ENCODE results near the gene AK5.
A peak's percentile ranks its signal among the peaks of the same experiment; 100 is the strongest.

Gene AK5

DNA sequence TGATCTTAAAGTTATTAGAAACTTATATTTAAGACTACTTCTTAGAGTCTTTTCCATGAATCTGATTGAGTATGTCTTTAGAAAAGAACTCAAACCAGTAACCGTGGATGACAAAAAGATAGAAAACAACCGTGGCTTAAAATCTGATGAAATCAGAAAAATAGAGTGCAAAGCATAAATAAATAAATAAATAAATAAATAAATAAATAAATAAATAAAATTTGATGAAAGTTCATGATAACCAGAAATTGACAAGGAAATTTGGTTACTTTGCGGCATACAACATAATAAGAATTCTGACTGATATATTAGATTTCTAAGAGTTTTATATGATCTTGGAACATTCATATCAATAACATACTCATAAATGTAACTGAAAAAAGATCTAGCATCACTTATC, 152.1 kb downstream of the AK5 start:
- TF ChIP-seq, protein P1, sequence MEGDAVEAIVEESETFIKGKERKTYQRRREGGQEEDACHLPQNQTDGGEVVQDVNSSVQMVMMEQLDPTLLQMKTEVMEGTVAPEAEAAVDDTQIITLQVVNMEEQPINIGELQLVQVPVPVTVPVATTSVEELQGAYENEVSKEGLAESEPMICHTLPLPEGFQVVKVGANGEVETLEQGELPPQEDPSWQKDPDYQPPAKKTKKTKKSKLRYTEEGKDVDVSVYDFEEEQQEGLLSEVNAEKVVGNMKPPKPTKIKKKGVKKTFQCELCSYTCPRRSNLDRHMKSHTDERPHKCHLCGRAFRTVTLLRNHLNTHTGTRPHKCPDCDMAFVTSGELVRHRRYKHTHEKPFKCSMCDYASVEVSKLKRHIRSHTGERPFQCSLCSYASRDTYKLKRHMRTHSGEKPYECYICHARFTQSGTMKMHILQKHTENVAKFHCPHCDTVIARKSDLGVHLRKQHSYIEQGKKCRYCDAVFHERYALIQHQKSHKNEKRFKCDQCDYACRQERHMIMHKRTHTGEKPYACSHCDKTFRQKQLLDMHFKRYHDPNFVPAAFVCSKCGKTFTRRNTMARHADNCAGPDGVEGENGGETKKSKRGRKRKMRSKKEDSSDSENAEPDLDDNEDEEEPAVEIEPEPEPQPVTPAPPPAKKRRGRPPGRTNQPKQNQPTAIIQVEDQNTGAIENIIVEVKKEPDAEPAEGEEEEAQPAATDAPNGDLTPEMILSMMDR (IDR thresholded peaks at IDR 0.05; ENCODE audit: low read length, missing control alignments) = no peak
- no peak overlapping the region for H3K4me3 ChIP-seq (replicated peaks; ENCODE audit: low read depth, low read length)
- DNase-seq (ENCODE audit: low read depth) = no peak

DNA sequence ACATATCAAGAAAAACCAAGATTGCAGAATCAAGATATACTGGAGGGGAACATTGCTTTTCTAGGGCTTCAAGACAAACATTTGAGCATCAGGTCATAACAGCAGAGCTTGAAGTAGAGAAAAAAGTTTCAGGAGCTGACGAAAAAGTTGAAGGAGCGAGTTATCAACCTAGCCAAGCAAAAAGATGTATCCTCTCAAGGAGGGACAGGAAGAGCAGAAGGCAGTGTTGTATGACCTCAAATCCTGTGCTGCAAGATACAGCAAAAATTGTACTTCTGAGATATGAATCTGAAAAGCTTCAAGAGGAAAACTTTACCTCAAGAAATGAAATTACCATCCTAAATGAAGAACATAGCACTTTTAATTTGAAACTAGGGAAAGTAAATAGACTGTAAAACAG, 153.1 kb downstream of the AK5 start:
- no peak for DNase-seq (ENCODE audit: low read depth)
- H3K4me3 ChIP-seq (replicated peaks; ENCODE audit: low read depth, low read length) = no peak overlapping the region
- TF ChIP-seq, protein P1 (IDR thresholded peaks at IDR 0.05; ENCODE audit: low read length, missing control alignments) = no peak

DNA sequence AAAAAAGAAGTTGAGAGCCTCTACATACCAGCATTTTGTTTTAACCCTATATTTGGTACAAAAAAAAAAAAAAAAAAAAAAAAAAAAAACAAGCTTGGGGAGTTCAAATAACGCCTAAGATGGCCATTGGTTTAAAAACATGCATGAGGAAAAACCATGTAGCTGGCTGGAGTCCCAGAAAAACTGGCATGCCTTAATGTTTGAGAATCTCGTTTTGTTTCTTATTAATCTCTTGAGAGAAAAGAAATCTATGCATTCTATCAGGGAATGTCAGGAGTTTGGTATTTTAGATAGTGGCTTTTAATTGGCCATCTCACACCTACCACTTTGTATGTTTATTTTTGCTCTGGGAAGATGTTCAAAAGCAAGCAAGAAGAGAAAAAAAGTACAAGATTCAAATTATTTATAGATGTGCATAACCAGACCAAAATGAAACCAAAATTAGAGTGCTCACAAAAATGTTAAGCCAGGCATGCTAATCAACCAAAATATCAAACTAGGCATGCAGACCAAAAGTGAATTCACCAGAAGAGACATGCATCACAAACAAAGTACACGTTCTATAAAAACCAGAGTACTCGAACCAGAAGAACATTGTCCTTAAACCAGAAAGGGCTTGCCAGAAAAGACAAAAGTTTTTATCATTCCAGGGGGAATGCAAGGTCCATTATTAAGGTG, 156.6 kb downstream of the AK5 start:
- TF ChIP-seq, protein P1 (IDR thresholded peaks at IDR 0.05; ENCODE audit: low read length, missing control alignments) = no peak
- H3K4me3 ChIP-seq (replicated peaks; ENCODE audit: low read depth, low read length) = peak overlapping the region; percentile 15
- DNase-seq (ENCODE audit: low read depth) = peak; percentile 85

DNA sequence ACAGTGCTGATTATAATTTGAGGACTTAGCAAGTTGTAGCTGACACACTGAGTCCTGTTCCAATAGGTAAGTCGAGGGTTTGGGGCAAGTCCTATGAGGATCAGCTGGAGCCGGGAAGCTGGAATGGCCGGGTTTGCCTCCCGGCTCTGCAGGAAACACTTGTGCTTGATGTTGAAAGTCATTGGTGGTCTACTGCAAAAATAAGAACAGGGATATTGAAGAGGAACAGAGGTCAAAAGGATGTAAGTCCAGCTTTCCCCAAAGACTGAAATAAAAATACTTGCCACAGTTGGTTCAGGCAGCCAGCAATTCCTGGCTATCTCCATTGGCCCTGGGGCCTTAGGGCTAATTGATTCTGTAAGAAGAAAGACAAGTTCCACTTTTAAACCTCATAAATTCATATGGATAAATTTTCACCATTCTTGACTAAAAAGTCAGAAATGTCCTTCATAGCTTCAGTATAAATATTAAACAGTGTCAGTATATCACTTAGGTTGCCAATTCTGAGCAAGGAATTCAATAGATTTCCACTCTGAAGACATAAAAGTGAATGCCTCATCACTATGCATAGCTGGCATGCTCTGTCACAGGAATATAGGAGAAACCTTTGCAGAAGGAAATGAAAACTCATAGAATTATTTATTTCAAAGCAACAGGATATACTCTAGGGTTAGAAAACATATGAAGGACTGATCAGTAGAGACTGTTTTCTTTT, 165.2 kb downstream of the AK5 start:
- TF ChIP-seq, protein P1 (IDR thresholded peaks at IDR 0.05; ENCODE audit: low read length, missing control alignments) = no peak
- no peak for DNase-seq (ENCODE audit: low read depth)

DNA sequence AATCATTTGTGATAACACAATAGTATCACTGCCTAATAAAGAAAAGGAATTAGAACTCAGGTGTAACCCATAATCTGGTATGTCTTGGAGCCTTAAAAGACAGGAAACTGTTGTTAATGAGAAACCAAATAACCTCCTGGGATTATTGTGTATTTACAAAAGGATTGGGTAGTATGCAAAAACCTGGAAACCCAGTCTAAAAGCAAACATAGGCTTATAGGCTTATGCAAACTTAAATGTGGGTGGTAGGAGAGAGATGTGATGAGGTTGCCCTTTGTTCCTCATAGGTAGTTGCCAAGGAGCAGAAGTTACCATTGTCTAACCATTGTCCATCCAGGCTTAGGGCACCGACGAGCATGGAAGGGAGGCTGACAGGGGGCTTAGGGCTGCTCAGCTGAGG, 165.8 kb downstream of the AK5 start:
- TF ChIP-seq, protein P1 (IDR thresholded peaks at IDR 0.05; ENCODE audit: low read length, missing control alignments) = no peak
- DNase-seq (ENCODE audit: low read depth) = no peak
- H3K4me3 ChIP-seq (replicated peaks; ENCODE audit: low read depth, low read length) = no peak overlapping the region

More for the DNA sequence above, 165.2 kb downstream of the AK5 start:
- H3K4me3 ChIP-seq (replicated peaks; ENCODE audit: low read depth, low read length) = no peak overlapping the region

DNA sequence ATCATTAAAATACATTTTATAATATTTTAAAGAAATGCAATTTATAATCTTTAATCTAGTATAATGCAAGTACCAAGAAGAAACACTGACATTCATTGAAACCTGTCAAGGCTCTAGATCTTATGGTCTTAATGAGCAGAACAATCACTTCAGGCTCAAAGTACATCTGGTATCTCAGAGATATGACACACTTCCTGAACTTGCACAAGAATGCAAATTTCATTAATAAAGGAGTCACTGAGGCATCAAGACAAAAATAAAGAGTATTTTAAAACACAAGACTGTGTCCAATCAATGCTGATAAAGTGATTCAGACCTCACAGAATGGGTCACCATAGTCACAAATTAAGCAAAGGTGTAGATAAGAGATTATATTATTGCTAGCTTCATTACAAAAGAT, 178.1 kb downstream of the AK5 start:
- TF ChIP-seq, protein P1 (IDR thresholded peaks at IDR 0.05; ENCODE audit: low read length, missing control alignments) = no peak
- no peak overlapping the region for H3K4me3 ChIP-seq (replicated peaks; ENCODE audit: low read depth, low read length)
- peak; percentile 48 for DNase-seq (ENCODE audit: low read depth)
